Natural killer cell (primary cell): ENCODE results near the gene TRAPPC2L. TPM values are rescaled to one million over a fixed set of nuclear protein-coding genes. Genes with fewer than 3 reads are reported as not detected.

Source experiments
- ATAC-seq, 3 donors: fragments of 150-1000 bp in 2 of 3; fragments of 200-7000 bp in 1 of 3; cut with Tn5 transposase; 1 replicate in 1 of 3; 2 replicates in 2 of 3; pipeline ENCODE4 v1.10.0; 2021; ENCODE audit warnings: mild to moderate bottlenecking in 2 of 3, moderate library complexity in 2 of 3
- DNase-seq, 2 donors: peaks; one replicate each; pipeline versions ENCODE4 v3.0.0 to v3.0.0-alpha.2; 2013 to 2021; ENCODE audit warnings: mixed read lengths in 1 of 2
- H3K27ac ChIP-seq: one replicate; pipeline ENCODE4 v1.5.1; 2013; ENCODE audit warnings: mild to moderate bottlenecking, low read length
- H3K27me3 ChIP-seq: one replicate; pipeline ENCODE4 v1.6.1; 2013; ENCODE audit warnings: low read length; ENCODE audit not compliant: control insufficient read depth, insufficient read depth
- H3K36me3 ChIP-seq: one replicate; pipeline ENCODE4 v1.6.1; 2013; ENCODE audit warnings: low read length; ENCODE audit not compliant: control insufficient read depth, insufficient read depth
- H3K4me1 ChIP-seq: one replicate; pipeline ENCODE4 v1.6.1; 2013; ENCODE audit warnings: low read length; ENCODE audit not compliant: control insufficient read depth, insufficient read depth
- H3K4me3 ChIP-seq: one replicate; pipeline ENCODE4 v1.5.1; 2013; ENCODE audit warnings: low read length
- H3K9me3 ChIP-seq: one replicate; pipeline ENCODE4 v1.6.1; 2013; ENCODE audit warnings: low read length; ENCODE audit not compliant: control insufficient read depth, insufficient read depth
- H3K27ac Mint-ChIP-seq, 2 donors: one replicate each; pipeline ENCODE4 v1.8.0; 2022; ENCODE audit warnings: mild to moderate bottlenecking in 2 of 2, mixed read lengths in 2 of 2, moderate library complexity in 1 of 2
- H3K27me3 Mint-ChIP-seq, 2 donors: one replicate each; pipeline ENCODE4 v1.8.0; 2022; ENCODE audit warnings: low read depth in 2 of 2, mixed read lengths in 2 of 2
- H3K36me3 Mint-ChIP-seq: one replicate; pipeline ENCODE4 v1.8.0; 2022; ENCODE audit warnings: mixed read lengths
- H3K4me1 Mint-ChIP-seq, 2 donors: one replicate each; pipeline ENCODE4 v1.8.0; 2022; ENCODE audit warnings: mixed read lengths in 2 of 2
- H3K4me3 Mint-ChIP-seq: one replicate; pipeline ENCODE4 v1.8.0; 2022; ENCODE audit warnings: mild to moderate bottlenecking, moderate library complexity, mixed read lengths
- H3K9me3 Mint-ChIP-seq, 2 donors: one replicate each; pipeline ENCODE4 v1.8.0; 2022; ENCODE audit warnings: mixed read lengths in 2 of 2
- CTCF ChIP-seq: fragments of 200-600 bp; IDR thresholded peaks from one replicate; pipeline ENCODE4 v1.8.0; 2022; ENCODE audit warnings: antibody characterized with exemption
- WGBS: methylation state at CpG from one replicate; pipeline ENCODE4 v1.1.7; 2013; ENCODE audit warnings: missing lambda C conversion rate; ENCODE audit not compliant: insufficient coverage; 5-methylcytosine and 5-hydroxymethylcytosine counted together
- intact Hi-C: fragments of 100-400 bp; cut with micrococcal nuclease; formaldehyde crosslinking; loops from one replicate; pipeline ENCODE4 v1.14.2; 2022
- total RNA-seq, 4 donors: library from RNA; stranded (reverse); fragments of 120-200 nt in 1 of 4; gene quantifications; one replicate each; pipeline versions ENCODE4 v1.2.3 to v1.2.4, GENCODE V29; 2013 to 2022

TRAPPC2L gene
- total RNA-seq, 3 donors from 2014 or later (not counting 1 experiment from before 2014, with no cell fraction given): 31.9 to 39.0 (median 36.2) TPM

- no peak for TF ChIP-seq CTCF
- Histone ChIP-seq H3K4me1 (no peaks in the 10 kb centered on the region), H3K36me3 (peaks cover 13% of the 10 kb centered on the region), H3K9me3 (no peaks in the 10 kb centered on the region), H3K4me3 (no peak overlapping the region), H3K27me3 (no peaks in the 10 kb centered on the region), H3K27ac (no peak overlapping the region)
- Mint-ChIP-seq H3K36me3 (no peaks in the 10 kb centered on the region), H3K4me3 (no peak overlapping the region), H3K4me1 (no peaks in the 10 kb centered on the region), H3K9me3 (no peaks in the 10 kb centered on the region), H3K27me3 (peaks cover 0 to 5% of the 10 kb centered on the region in 2 donors), H3K27ac (no peak overlapping the region)
- 84% methylated on average over 14 of the region's 14 CpGs for WGBS
- no peak for DNase-seq
- no peak for ATAC-seq
- intact Hi-C loops: no loop called here
Observed at GRCh38 chr16:88865310-88865709, 8.4 kb downstream of the TRAPPC2L start.

GRCh38 chr16:88865742-88866141 is 8.8 kb downstream of the TRAPPC2L start:
- H3K4me1 Mint-ChIP-seq: no peaks in the 10 kb centered on the region
- peaks cover 3 to 8% of the 10 kb centered on the region in 2 donors for H3K27me3 Mint-ChIP-seq
- peaks cover 3% of the 10 kb centered on the region for H3K27me3 ChIP-seq
- no peak for TF ChIP-seq CTCF
- no peaks in the 10 kb centered on the region for H3K9me3 Mint-ChIP-seq
- no peak overlapping the region for H3K27ac ChIP-seq
- ATAC-seq (no peak), DNase-seq (no peak)
- H3K36me3 Mint-ChIP-seq: no peaks in the 10 kb centered on the region
- no peak overlapping the region for H3K4me3 Mint-ChIP-seq
- no peaks in the 10 kb centered on the region for H3K9me3 ChIP-seq
- no peak overlapping the region for H3K4me3 ChIP-seq
- H3K4me1 ChIP-seq: no peaks in the 10 kb centered on the region
- intact Hi-C loops: no loop called here
- WGBS: 90% methylated on average over 15 of the region's 15 CpGs
- H3K27ac Mint-ChIP-seq: no peak overlapping the region
- H3K36me3 ChIP-seq: peaks cover 9% of the 10 kb centered on the region

- intact Hi-C loops: no loop called here
- H3K4me3 ChIP-seq: no peak within 1 kb of the TSS
- no peak for DNase-seq
- H3K9me3 Mint-ChIP-seq: no peaks in the 10 kb centered on the region
- no peak within 1 kb of the TSS for H3K27ac Mint-ChIP-seq
- H3K4me3 Mint-ChIP-seq: no peak within 1 kb of the TSS
- peaks cover 6% of the 10 kb centered on the region for H3K27me3 ChIP-seq
- H3K27me3 Mint-ChIP-seq: peaks cover 9 to 13% of the 10 kb centered on the region in 2 donors
- TF ChIP-seq CTCF: no peak
- no peaks in the 10 kb centered on the region for H3K36me3 Mint-ChIP-seq
- peaks cover 3% of the 10 kb centered on the region for H3K36me3 ChIP-seq
- WGBS: 83% methylated on average over 20 of the region's 20 CpGs
- H3K27ac ChIP-seq: no peak within 1 kb of the TSS
- no peaks in the 10 kb centered on the region for H3K4me1 Mint-ChIP-seq
- ATAC-seq: no peak
- H3K4me1 ChIP-seq: no peaks in the 10 kb centered on the region
- H3K9me3 ChIP-seq: no peaks in the 10 kb centered on the region
Observed at GRCh38 chr16:88866151-88866920, 9.4 kb downstream of the TRAPPC2L start, which contains the start of gene PABPN1L. Gene PABPN1L, minus strand, starts transcription at chr16:88866660. Its CDS starts 54 bp downstream, at chr16:88866606.
